ENCODE results near the gene ROM1.

DNA sequence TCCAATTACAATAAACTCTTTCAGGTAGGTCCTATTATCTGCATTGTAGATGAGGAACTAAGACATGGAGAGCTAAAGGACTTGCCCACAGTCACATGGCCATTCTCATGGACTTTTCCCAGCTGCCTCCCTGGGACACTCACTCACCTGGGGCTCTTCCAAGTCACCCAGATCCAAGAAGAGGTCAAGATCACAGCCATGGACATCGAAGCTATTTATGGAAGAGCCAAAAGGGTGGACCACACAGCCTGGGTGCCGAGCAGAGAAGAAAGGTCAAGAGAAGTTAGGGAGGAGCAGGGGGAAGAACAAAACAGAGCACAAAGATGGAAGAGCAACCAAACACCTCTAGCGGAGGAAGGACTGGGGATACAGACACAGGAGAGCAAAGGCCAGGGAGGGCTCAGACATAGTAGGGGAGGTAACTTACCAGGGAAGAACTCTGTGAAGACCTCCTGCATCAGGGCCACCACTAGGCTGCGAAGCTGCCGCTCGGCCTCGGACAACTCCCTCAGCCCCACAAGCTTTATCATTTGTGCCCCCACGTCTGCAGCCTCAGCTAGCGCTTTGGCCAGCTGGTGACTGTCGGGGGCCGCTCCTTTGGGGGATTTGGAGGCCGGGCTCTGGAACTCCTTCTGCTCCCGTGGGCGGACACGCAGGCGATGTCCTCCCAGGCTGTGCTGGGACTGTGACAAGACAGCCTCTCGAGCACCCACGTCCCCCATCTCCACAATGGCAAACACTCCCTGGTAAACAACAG is 31.9 kb upstream of the ROM1 start:
- no peak for TF ChIP-seq GATA3 (IDR thresholded peaks at IDR 0.05; ENCODE audit: low read depth, low read length)
- TF ChIP-seq GATA2 (IDR thresholded peaks at IDR 0.05; ENCODE audit: low read depth, low read length): no peak

All from SH-SY5Y (cell line).